ENCODE results near the gene ADSS1.
A peak's percentile ranks its signal among the peaks of the same experiment; 100 is the strongest.

ADSS1 gene

GRCh38 chr14:104723651-104724406 is at the start of gene ADSS1:
Gene ADSS1, plus strand, starts transcription at chr14:104724229. Its CDS starts 42 bp downstream, at chr14:104724271.
- no peak within 1 kb of the TSS for H3K27ac Mint-ChIP-seq
- peak within 1 kb of the TSS; percentile 66 for H3K4me3 Mint-ChIP-seq
- peaks cover 8% of the 10 kb centered on the region for H3K27me3 Mint-ChIP-seq
- peaks cover 6% of the 10 kb centered on the region for H3K4me1 Mint-ChIP-seq
- DNase-seq (ENCODE audit: low spot score in 2 of 2) = peak; percentile 65 to 84
- H3K9me3 Mint-ChIP-seq = no peaks in the 10 kb centered on the region
- H3K36me3 Mint-ChIP-seq = peaks cover 2% of the 10 kb centered on the region
- ATAC-seq (ENCODE audit: low read depth) = peak; percentile 76

DNA sequence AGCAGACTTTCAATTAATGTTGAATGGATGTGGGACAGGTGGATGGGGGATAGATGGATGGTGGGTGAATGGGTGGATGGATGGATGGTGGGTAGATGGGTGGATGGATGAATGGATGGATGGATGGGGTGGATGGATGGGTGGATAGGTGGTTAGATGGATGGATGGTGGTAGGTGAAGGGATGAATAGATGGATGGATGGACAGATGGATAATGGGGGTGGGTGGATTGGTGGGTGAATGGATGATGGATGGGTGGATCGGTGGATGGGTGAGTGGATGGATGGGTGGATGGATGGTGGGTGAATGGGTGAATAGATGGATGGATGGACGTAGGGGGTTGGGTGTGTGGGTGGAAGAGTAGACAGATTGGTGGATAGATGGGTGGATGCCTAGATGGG is 48.6 kb upstream of the ADSS1 start:
- H3K4me1 Mint-ChIP-seq = peaks cover 12% of the 10 kb centered on the region
- no peaks in the 10 kb centered on the region for H3K27me3 Mint-ChIP-seq
- no peak for DNase-seq (ENCODE audit: low spot score in 2 of 2)
- H3K4me3 Mint-ChIP-seq = no peak overlapping the region
- no peaks in the 10 kb centered on the region for H3K36me3 Mint-ChIP-seq
- H3K9me3 Mint-ChIP-seq = peaks cover 5% of the 10 kb centered on the region
- no peak overlapping the region for H3K27ac Mint-ChIP-seq
- no peak for ATAC-seq (ENCODE audit: low read depth)

DNA sequence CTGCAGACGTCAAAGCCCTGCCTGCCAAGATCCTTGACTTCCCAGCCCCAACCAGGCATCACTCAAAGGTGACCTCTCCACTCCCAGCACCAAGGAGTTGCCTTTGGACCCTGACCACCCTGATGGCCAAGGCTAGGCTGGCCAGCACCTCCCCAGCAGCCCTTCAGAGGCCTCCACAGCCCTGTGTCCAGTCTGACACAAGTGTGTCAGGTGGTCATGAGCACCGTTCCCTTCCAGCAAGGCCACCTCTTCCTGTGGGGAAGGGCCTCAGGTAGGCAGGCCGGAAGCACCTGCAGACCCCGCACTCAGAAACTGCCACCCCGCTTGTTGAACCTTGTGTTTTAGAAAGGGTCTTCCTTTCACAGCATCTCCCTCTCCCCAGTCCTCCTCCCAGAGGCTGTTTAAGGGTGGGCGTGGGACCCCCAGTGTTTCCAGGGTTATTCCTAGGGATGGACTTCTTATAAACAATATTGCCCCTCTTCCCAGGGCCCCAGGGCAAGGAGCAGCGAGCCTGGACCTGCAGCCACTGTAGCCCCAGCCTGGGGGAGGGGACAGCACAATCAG is 47.8 kb upstream of the ADSS1 start:
- no peak overlapping the region for H3K4me3 Mint-ChIP-seq
- H3K27ac Mint-ChIP-seq = peak overlapping the region; percentile 60
- no peak for DNase-seq (ENCODE audit: low spot score in 2 of 2)
- H3K36me3 Mint-ChIP-seq = no peaks in the 10 kb centered on the region
- no peaks in the 10 kb centered on the region for H3K27me3 Mint-ChIP-seq
- peaks cover 18% of the 10 kb centered on the region for H3K4me1 Mint-ChIP-seq
- ATAC-seq (ENCODE audit: low read depth) = no peak
- H3K9me3 Mint-ChIP-seq = peaks cover 3% of the 10 kb centered on the region

- Mint-ChIP-seq H3K4me1 (peaks cover 24% of the 10 kb centered on the region), H3K27me3 (no peaks in the 10 kb centered on the region), H3K9me3 (peaks cover 3% of the 10 kb centered on the region), H3K36me3 (no peaks in the 10 kb centered on the region), H3K27ac (peak overlapping the region; percentile 60), H3K4me3 (peak overlapping the region; percentile 71)
- ATAC-seq (ENCODE audit: low read depth) (peak; percentile 28), DNase-seq (ENCODE audit: low spot score in 2 of 2) (no peak)
These were observed 47.1 kb upstream of the ADSS1 start for GRCh38 chr14:104676694-104677511.

- DNase-seq (ENCODE audit: low spot score in 2 of 2) (peak; percentile 41 to 64), ATAC-seq (ENCODE audit: low read depth) (peak; percentile 57)
- Mint-ChIP-seq H3K36me3 (no peaks in the 10 kb centered on the region), H3K27ac (peak overlapping the region; percentile 91), H3K4me1 (peaks cover 27% of the 10 kb centered on the region), H3K9me3 (peaks cover 3% of the 10 kb centered on the region), H3K4me3 (peak overlapping the region; percentile 90), H3K27me3 (no peaks in the 10 kb centered on the region)
These were observed 46.3 kb upstream of the ADSS1 start for GRCh38 chr14:104677512-104678332.

- no peaks in the 10 kb centered on the region for H3K27me3 Mint-ChIP-seq
- ATAC-seq (ENCODE audit: low read depth) = no peak
These were observed 45.7 kb upstream of the ADSS1 start for GRCh38 chr14:104678346-104678745.

DNA sequence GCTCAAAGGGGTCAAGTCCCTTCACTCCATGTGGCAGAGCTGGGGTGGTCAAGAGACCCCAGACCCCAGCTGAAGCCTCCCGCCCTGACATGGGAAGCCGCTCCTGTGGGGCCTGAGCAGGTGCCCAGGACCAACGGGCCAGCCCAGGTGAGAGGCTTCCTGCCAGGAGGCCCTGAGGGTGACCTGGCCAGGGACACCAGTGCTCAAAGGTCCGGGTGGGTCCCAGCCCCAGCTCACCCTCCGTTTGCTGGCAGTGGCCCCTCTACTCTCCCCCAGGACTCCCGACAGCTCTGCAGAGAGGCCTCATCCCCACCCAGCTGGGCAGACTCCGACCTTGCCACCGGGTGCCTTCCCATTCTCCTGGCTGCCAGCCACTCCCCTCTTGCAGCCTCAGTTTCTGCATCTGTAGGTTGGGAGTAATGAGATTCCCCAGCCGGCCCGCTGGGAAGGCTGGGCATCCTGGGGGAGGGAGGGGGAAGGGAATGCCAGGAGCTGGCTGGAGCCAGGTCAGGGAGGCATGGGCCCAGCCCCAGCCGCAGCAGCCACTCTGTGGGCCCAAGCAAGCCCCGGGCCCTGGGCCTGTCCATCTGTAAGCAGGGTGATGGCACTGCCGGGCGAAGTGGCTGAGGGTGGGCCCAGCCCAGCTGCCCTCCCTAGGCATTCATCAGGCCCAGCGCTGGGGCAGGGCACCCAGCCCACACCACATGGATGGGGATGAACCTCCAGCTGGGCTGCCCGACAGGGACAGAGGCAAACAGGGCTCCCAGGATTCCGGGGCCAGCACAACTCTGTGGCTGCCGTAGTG is 44.9 kb upstream of the ADSS1 start:
- Mint-ChIP-seq H3K36me3 (no peaks in the 10 kb centered on the region), H3K4me1 (peaks cover 27% of the 10 kb centered on the region), H3K4me3 (peak overlapping the region; percentile 90), H3K27me3 (no peaks in the 10 kb centered on the region), H3K27ac (no peak overlapping the region), H3K9me3 (peaks cover 3% of the 10 kb centered on the region)
- DNase-seq (ENCODE audit: low spot score in 2 of 2) (no peak), ATAC-seq (ENCODE audit: low read depth) (no peak)

More at GRCh38 chr14:104678346-104678745, 45.7 kb upstream of the ADSS1 start:
- peaks cover 27% of the 10 kb centered on the region for H3K4me1 Mint-ChIP-seq
- peak overlapping the region; percentile 90 for H3K4me3 Mint-ChIP-seq
- no peak for DNase-seq (ENCODE audit: low spot score in 2 of 2)
- H3K9me3 Mint-ChIP-seq = peaks cover 3% of the 10 kb centered on the region
- no peaks in the 10 kb centered on the region for H3K36me3 Mint-ChIP-seq
- H3K27ac Mint-ChIP-seq = peak overlapping the region; percentile 91

GRCh38 chr14:104680056-104680805 is 43.8 kb upstream of the ADSS1 start:
- Mint-ChIP-seq H3K4me1 (peaks cover 35% of the 10 kb centered on the region), H3K4me3 (peak overlapping the region; percentile 34), H3K27ac (peak overlapping the region; percentile 63), H3K36me3 (no peaks in the 10 kb centered on the region), H3K27me3 (no peaks in the 10 kb centered on the region), H3K9me3 (peaks cover 3% of the 10 kb centered on the region)
- no peak for DNase-seq (ENCODE audit: low spot score in 2 of 2)
- ATAC-seq (ENCODE audit: low read depth) = no peak

DNA sequence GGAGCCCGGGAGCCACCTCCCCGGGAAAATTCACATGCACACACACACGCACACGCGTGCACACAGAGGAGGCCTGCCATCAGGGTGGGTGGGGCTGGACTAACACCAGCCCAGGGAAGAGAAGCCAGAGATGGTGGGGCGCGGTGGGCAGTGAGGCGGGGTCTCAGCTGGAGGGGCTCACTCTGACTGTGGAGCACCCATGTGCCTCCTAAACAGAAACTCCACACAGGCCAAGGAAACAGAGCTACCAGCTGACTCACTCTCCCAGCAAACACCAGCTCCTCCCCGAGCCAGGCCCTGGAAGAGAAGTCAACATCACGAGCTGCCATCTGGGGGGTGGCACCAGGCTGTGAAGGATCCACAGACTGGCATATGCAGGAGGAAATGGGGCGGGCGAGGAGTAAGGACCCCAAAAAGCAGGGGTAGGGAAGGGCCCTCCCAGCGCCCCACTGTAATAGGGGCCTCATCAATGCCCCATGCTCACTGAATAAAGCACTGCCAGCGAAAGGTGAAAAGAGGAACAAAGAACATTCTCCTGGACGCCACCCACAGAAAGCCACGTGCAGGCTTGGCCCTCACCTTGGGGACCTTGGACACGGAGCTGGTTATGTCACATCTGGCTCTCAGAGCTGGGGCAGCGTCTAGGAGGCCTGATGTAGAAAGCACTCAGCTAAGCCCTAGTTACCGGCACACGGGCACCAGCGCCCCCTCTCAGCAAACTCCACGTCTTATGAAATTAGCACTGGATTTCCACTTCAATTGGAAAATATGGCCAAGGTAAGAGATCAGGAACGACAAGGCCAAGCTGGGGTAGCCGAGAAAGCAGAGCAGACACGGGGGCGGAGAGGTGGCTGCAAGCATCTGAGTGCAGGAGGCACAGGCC is 43.0 kb upstream of the ADSS1 start:
- peaks cover 40% of the 10 kb centered on the region for H3K4me1 Mint-ChIP-seq
- H3K36me3 Mint-ChIP-seq = no peaks in the 10 kb centered on the region
- peak overlapping the region; percentile 82 for H3K27ac Mint-ChIP-seq
- H3K9me3 Mint-ChIP-seq = no peaks in the 10 kb centered on the region
- ATAC-seq (ENCODE audit: low read depth) (peak; percentile 73), DNase-seq (ENCODE audit: low spot score in 2 of 2) (peak in 1 of 2 donors; percentile 47)
- H3K4me3 Mint-ChIP-seq = peak overlapping the region; percentile 71
- H3K27me3 Mint-ChIP-seq = no peaks in the 10 kb centered on the region

DNA sequence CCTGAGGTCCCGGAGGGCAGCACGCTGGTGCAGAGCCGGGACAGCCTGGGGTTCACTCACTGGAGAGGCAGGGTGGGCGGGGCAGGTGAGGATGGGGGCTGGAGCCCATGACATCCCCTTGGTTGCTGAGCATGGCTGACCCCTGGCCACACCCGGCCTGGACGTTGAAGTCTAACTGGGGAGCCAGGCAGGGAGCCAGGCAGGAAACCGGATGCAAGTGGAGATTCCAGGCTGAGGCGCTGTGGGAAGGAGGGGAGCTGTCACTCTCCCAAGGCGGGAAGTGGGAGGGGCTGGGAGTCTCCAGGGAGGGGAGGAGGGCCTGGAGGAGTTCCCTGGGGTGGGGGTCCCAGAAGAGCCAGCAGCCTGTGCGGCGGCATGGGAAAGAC is 42.3 kb upstream of the ADSS1 start:
- no peak for DNase-seq (ENCODE audit: low spot score in 2 of 2)
- no peak for ATAC-seq (ENCODE audit: low read depth)
- Mint-ChIP-seq H3K36me3 (no peaks in the 10 kb centered on the region), H3K4me3 (no peak overlapping the region), H3K4me1 (peaks cover 44% of the 10 kb centered on the region), H3K9me3 (no peaks in the 10 kb centered on the region), H3K27me3 (no peaks in the 10 kb centered on the region), H3K27ac (peak overlapping the region; percentile 82)

- ATAC-seq (ENCODE audit: low read depth) = no peak
- no peak for DNase-seq (ENCODE audit: low spot score in 2 of 2)
These were observed 41.9 kb upstream of the ADSS1 start for GRCh38 chr14:104682107-104682593.

More at GRCh38 chr14:104682107-104682593, 41.9 kb upstream of the ADSS1 start:
- Mint-ChIP-seq H3K4me3 (no peak overlapping the region), H3K36me3 (no peaks in the 10 kb centered on the region), H3K4me1 (peaks cover 47% of the 10 kb centered on the region), H3K9me3 (no peaks in the 10 kb centered on the region), H3K27ac (no peak overlapping the region), H3K27me3 (no peaks in the 10 kb centered on the region)

Data from memory B cell (primary cell).